ENCODE results near the gene PPP1R15A. TPM values are rescaled to one million over a fixed set of nuclear protein-coding genes. Genes with fewer than 3 reads are reported as not detected.

The PPP1R15A gene
- polyA plus RNA-seq, 1 donor (not counting 4 experiments of a cell fraction or from before 2014, with no cell fraction given), result 36.6 TPM

DNA sequence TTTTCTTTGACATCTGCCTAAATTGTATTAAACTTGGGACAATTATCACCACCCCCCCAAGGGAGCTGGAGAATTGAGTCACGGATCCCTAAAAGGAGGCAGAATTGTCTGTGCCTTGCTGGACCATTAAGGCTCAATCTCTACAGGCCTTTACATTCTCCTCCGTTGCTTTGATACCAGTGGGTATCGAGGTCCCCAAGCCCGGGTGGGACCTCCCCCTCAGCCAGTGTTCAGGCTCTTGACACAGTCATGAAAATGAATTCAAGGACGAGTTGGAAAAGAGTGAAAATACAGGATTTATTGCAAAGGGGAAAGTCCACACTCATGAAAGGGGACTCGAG lies 5.6 kb downstream of the PPP1R15A start:
- Histone ChIP-seq H3K9me1 (ENCODE audit: control insufficient read depth, extremely low read depth, insufficient read depth, low read length) (peaks cover 2% of the 10 kb centered on the region), H3K9me3 (ENCODE audit: control insufficient read depth, low read depth, low read length) (no peaks in the 10 kb centered on the region), H3K9ac (ENCODE audit: control insufficient read depth, extremely low read depth, insufficient read depth, low read length) (no peak overlapping the region), H3K27ac (ENCODE audit: control insufficient read depth, insufficient read depth, low read length) (no peak overlapping the region), H3K36me3 (ENCODE audit: control insufficient read depth in 2 of 2, extremely low read depth in 1 of 2, insufficient read depth in 2 of 2, low read length in 2 of 2) (peaks cover 22 to 27% of the 10 kb centered on the region in 2 experiments), H3K4me2 (ENCODE audit: control insufficient read depth, extremely low read depth, insufficient read depth, low read depth, low read length) (no peak overlapping the region), H3K27me3 (ENCODE audit: control insufficient read depth, extremely low read depth, insufficient read depth, low read length) (no peaks in the 10 kb centered on the region), H2AFZ (ENCODE audit: control insufficient read depth, low read length) (no peak overlapping the region), H3K4me3 (ENCODE audit: control insufficient read depth in 2 of 3, extremely low read depth in 1 of 3, insufficient read depth in 2 of 3, low read depth in 1 of 3, low read length in 3 of 3) (no peak overlapping the region), H3K4me1 (ENCODE audit: control insufficient read depth, extremely low read depth, insufficient read depth, low read length) (peaks cover 8% of the 10 kb centered on the region), H4K20me1 (ENCODE audit: control insufficient read depth, extremely low read depth, insufficient read depth, low read length) (peaks cover 15% of the 10 kb centered on the region), H3K79me2 (ENCODE audit: control insufficient read depth, insufficient read depth, low read length) (peaks cover 26% of the 10 kb centered on the region)
- dilution Hi-C loops (cut with MboI; ENCODE audit: extremely low pct_ligation_motif_present, low sequenced_read_pairs), result no loop called here
- TF ChIP-seq, protein P1, sequence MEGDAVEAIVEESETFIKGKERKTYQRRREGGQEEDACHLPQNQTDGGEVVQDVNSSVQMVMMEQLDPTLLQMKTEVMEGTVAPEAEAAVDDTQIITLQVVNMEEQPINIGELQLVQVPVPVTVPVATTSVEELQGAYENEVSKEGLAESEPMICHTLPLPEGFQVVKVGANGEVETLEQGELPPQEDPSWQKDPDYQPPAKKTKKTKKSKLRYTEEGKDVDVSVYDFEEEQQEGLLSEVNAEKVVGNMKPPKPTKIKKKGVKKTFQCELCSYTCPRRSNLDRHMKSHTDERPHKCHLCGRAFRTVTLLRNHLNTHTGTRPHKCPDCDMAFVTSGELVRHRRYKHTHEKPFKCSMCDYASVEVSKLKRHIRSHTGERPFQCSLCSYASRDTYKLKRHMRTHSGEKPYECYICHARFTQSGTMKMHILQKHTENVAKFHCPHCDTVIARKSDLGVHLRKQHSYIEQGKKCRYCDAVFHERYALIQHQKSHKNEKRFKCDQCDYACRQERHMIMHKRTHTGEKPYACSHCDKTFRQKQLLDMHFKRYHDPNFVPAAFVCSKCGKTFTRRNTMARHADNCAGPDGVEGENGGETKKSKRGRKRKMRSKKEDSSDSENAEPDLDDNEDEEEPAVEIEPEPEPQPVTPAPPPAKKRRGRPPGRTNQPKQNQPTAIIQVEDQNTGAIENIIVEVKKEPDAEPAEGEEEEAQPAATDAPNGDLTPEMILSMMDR (optimal IDR thresholded peaks at IDR 0.05 in 1 of 3, IDR thresholded peaks at IDR 0.05 in 1 of 3, conservative IDR thresholded peaks at IDR 0.05 in 1 of 3; ENCODE audit: extremely low read depth in 1 of 3, insufficient read depth in 2 of 3, low read length in 3 of 3), result no peak
- no peak for TF ChIP-seq EZH2 (IDR thresholded peaks at IDR 0.05; ENCODE audit: low read length)
- FAIRE-seq, result no peak
- DNase-seq (ENCODE audit: low read depth, low spot score), result no peak

DNA sequence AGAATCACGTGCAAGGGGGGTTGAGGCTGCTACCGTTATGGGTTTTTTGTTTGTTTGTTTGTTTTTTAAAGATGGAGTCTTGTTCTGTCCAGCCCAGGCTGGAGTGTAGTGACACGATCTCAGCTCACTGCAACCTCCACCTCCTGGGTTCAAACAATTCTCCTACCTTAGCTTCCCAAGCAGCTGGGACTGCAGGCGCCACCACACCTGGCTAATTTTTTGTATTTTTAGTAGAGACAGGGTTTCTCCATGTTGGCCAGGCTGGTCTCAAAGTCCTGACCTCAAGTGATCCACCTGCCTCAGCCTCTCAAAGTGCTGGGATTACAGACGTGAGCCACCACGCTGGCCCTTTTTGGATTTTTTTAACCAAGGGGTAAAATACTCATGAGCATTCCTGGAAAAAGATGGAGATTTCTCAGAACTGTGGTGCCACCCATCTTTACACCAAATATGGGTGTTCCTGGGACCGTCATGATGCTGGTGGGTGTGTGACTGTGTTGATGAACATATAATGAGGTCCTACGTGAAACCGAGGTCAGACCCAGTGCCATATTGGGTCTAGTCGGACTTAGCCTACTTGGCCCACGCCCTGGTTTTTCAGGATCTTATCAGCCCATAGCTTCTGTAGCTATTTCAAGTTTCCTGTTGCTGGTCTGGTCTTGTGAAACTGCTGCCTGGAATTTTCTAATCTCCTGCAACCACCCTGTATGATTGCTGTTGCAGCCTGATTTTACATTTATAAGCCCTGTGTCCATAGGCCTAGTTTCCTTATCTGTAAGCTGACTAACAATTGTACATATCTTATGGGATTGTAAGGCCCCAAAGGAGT lies 6.2 kb downstream of the PPP1R15A start:
- H4K20me1 ChIP-seq (ENCODE audit: control insufficient read depth, extremely low read depth, insufficient read depth, low read length), result peaks cover 15% of the 10 kb centered on the region
- peaks cover 20% of the 10 kb centered on the region for H3K79me2 ChIP-seq (ENCODE audit: control insufficient read depth, insufficient read depth, low read length)
- no peak overlapping the region for H3K4me2 ChIP-seq (ENCODE audit: control insufficient read depth, extremely low read depth, insufficient read depth, low read depth, low read length)
- DNase-seq (ENCODE audit: low read depth, low spot score), result no peak
- H3K27me3 ChIP-seq (ENCODE audit: control insufficient read depth, extremely low read depth, insufficient read depth, low read length), result no peaks in the 10 kb centered on the region
- peaks cover 8% of the 10 kb centered on the region for H3K4me1 ChIP-seq (ENCODE audit: control insufficient read depth, extremely low read depth, insufficient read depth, low read length)
- TF ChIP-seq, protein P1 (optimal IDR thresholded peaks at IDR 0.05 in 1 of 3, IDR thresholded peaks at IDR 0.05 in 1 of 3, conservative IDR thresholded peaks at IDR 0.05 in 1 of 3; ENCODE audit: extremely low read depth in 1 of 3, insufficient read depth in 2 of 3, low read length in 3 of 3), result no peak
- no peak for TF ChIP-seq EZH2 (IDR thresholded peaks at IDR 0.05; ENCODE audit: low read length)
- no peak overlapping the region for H2AFZ ChIP-seq (ENCODE audit: control insufficient read depth, low read length)
- H3K36me3 ChIP-seq (ENCODE audit: control insufficient read depth in 2 of 2, extremely low read depth in 1 of 2, insufficient read depth in 2 of 2, low read length in 2 of 2), result peaks cover 20 to 23% of the 10 kb centered on the region in 2 experiments
- H3K9me1 ChIP-seq (ENCODE audit: control insufficient read depth, extremely low read depth, insufficient read depth, low read length), result no peaks in the 10 kb centered on the region
- H3K4me3 ChIP-seq (ENCODE audit: control insufficient read depth in 2 of 3, extremely low read depth in 1 of 3, insufficient read depth in 2 of 3, low read depth in 1 of 3, low read length in 3 of 3), result no peak overlapping the region
- FAIRE-seq, result no peak
- no peak overlapping the region for H3K9ac ChIP-seq (ENCODE audit: control insufficient read depth, extremely low read depth, insufficient read depth, low read length)
- peak overlapping the region; percentile 47 for H3K27ac ChIP-seq (ENCODE audit: control insufficient read depth, insufficient read depth, low read length)
- H3K9me3 ChIP-seq (ENCODE audit: control insufficient read depth, low read depth, low read length), result no peaks in the 10 kb centered on the region
- dilution Hi-C loops (cut with MboI; ENCODE audit: extremely low pct_ligation_motif_present, low sequenced_read_pairs), result no loop called here
